Activated gamma-delta T cell (primary cell): ENCODE measurements around the gene FSD1.

ENCODE experiments used
- DNase-seq: peaks from one replicate; lab custom pipeline; 2025; lab: John Stamatoyannopoulos, UW

FSD1 gene

DNA sequence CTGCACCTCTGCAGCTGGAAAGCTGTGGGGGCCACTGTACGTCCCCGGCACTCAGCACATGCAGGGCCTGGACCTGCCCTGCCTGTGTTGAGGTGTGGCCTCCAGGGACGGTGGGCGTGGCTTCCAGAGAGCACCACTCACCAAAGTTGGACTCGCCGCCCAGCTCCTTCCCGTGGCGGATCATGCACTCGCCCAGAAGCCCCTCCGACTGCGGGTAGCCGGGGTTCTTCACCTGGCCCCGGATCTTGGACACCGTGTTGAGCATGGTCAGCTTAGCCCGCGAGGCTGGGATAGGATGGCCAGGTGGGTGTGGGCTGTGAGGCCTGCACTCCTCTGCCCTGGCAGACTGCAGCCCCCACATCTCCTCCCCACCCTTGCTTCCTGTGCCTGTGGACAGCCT lies 60.9 kb downstream of the FSD1 start:
- DNase-seq, result no peak

- no peak for DNase-seq
Observed at GRCh38 chr19:4365791-4366665, 61.6 kb downstream of the FSD1 start.

- no peak for DNase-seq
Observed at GRCh38 chr19:4366666-4367335, 62.4 kb downstream of the FSD1 start.

- no peak for DNase-seq
Observed at GRCh38 chr19:4367336-4367723, 62.9 kb downstream of the FSD1 start.

DNA sequence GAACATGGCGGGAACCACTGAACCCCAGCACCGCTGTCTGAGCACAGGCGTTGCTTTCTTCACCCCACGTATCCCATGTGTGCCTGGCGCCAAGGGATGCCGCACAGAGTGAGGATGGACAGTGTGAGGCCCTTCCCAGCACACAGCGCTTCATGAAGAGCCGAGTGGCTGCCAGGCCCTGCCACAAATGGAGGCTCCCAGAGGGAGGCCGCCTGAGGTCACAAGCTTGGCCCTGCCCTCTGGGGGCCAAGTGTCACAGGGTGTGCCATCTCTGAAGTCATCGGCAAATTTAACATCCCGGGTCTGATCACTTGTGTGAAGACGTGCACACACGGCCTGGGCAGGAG lies 63.4 kb downstream of the FSD1 start:
- DNase-seq, result no peak

- DNase-seq, result no peak
Observed at GRCh38 chr19:4368128-4368820, 63.9 kb downstream of the FSD1 start.

- DNase-seq, result peak; percentile 40
Observed at GRCh38 chr19:4369109-4369887, 64.9 kb downstream of the FSD1 start.

GRCh38 chr19:4369888-4370260 lies 65.5 kb downstream of the FSD1 start:
- DNase-seq, result peak; percentile 58

GRCh38 chr19:4370418-4371041 lies 66.1 kb downstream of the FSD1 start:
- no peak for DNase-seq

- DNase-seq, result no peak
Observed at GRCh38 chr19:4371247-4372164, 67.1 kb downstream of the FSD1 start.

- no peak for DNase-seq
Observed at GRCh38 chr19:4372165-4373012, 68.0 kb downstream of the FSD1 start.

GRCh38 chr19:4373013-4373367 lies 68.6 kb downstream of the FSD1 start:
- no peak for DNase-seq
